ENCODE measurements around the gene TSPAN5.

TSPAN5 gene

GRCh38 chr4:98514741-98515469 lies 143.5 kb downstream of the TSPAN5 start:
- no peak for DNase-seq

GRCh38 chr4:98512918-98513317 lies 145.5 kb downstream of the TSPAN5 start:
- no peak for DNase-seq

- no peak for DNase-seq
Observed at GRCh38 chr4:98510757-98511517, 147.5 kb downstream of the TSPAN5 start.

GRCh38 chr4:98510340-98510739 lies 148.1 kb downstream of the TSPAN5 start:
- DNase-seq = no peak

- no peak for DNase-seq
Observed at GRCh38 chr4:98509721-98510120, 148.7 kb downstream of the TSPAN5 start.

GRCh38 chr4:98508829-98509598 lies 149.4 kb downstream of the TSPAN5 start:
- DNase-seq = no peak

GRCh38 chr4:98508248-98508647 lies 150.2 kb downstream of the TSPAN5 start:
- no peak for DNase-seq

- no peak for DNase-seq
Observed at GRCh38 chr4:98507299-98507698, 151.1 kb downstream of the TSPAN5 start.

- no peak for DNase-seq
Observed at GRCh38 chr4:98506462-98507132, 151.8 kb downstream of the TSPAN5 start.

- DNase-seq = no peak
Observed at GRCh38 chr4:98505992-98506391, 152.4 kb downstream of the TSPAN5 start.

GRCh38 chr4:98504091-98504490 lies 154.3 kb downstream of the TSPAN5 start:
- no peak for DNase-seq

GRCh38 chr4:98503676-98504075 lies 154.7 kb downstream of the TSPAN5 start:
- DNase-seq = no peak

- DNase-seq = no peak
Observed at GRCh38 chr4:98502624-98503023, 155.8 kb downstream of the TSPAN5 start.

- no peak for DNase-seq
Observed at GRCh38 chr4:98502031-98502430, 156.4 kb downstream of the TSPAN5 start.

GRCh38 chr4:98501383-98501782 lies 157.0 kb downstream of the TSPAN5 start:
- DNase-seq = no peak

- DNase-seq = no peak
Observed at GRCh38 chr4:98498774-98499173, 159.6 kb downstream of the TSPAN5 start.

GRCh38 chr4:98496152-98496845 lies 162.1 kb downstream of the TSPAN5 start:
- DNase-seq = no peak

- DNase-seq = no peak
Observed at GRCh38 chr4:98493296-98493695, 165.1 kb downstream of the TSPAN5 start.

GRCh38 chr4:98491899-98492559 lies 166.4 kb downstream of the TSPAN5 start:
- no peak for DNase-seq

- no peak for DNase-seq
Observed at GRCh38 chr4:98490251-98490650, 168.2 kb downstream of the TSPAN5 start.

- no peak for DNase-seq
Observed at GRCh38 chr4:98485816-98486345, 172.5 kb downstream of the TSPAN5 start.

- no peak for DNase-seq
Observed at GRCh38 chr4:98484031-98484430, 174.4 kb downstream of the TSPAN5 start.
